IPS-15b (cell line): Measurements from ENCODE around the gene AIRE.

Experiments
- H3K27me3 ChIP-seq: one replicate; pipeline ENCODE4 v1.6.1; 2013; ENCODE audit warnings: low read length; ENCODE audit not compliant: control insufficient read depth, insufficient read depth
- H3K36me3 ChIP-seq: one replicate; pipeline ENCODE4 v1.6.1; 2013; ENCODE audit warnings: low read length; ENCODE audit not compliant: control insufficient read depth, insufficient read depth
- H3K4me1 ChIP-seq: one replicate; pipeline ENCODE4 v1.6.1; 2013; ENCODE audit warnings: mild to moderate bottlenecking, low read length; ENCODE audit not compliant: control insufficient read depth, insufficient read depth
- H3K4me3 ChIP-seq: one replicate; pipeline ENCODE4 v1.5.1; 2013; ENCODE audit warnings: low read depth, low read length
- H3K9ac ChIP-seq: one replicate; pipeline ENCODE4 v1.6.1; 2013; ENCODE audit warnings: low read depth, mild to moderate bottlenecking, low read length
- H3K9me3 ChIP-seq: one replicate; pipeline ENCODE4 v1.6.1; 2013; ENCODE audit warnings: mild to moderate bottlenecking, low read length; ENCODE audit not compliant: control insufficient read depth, insufficient read depth

AIRE gene

DNA sequence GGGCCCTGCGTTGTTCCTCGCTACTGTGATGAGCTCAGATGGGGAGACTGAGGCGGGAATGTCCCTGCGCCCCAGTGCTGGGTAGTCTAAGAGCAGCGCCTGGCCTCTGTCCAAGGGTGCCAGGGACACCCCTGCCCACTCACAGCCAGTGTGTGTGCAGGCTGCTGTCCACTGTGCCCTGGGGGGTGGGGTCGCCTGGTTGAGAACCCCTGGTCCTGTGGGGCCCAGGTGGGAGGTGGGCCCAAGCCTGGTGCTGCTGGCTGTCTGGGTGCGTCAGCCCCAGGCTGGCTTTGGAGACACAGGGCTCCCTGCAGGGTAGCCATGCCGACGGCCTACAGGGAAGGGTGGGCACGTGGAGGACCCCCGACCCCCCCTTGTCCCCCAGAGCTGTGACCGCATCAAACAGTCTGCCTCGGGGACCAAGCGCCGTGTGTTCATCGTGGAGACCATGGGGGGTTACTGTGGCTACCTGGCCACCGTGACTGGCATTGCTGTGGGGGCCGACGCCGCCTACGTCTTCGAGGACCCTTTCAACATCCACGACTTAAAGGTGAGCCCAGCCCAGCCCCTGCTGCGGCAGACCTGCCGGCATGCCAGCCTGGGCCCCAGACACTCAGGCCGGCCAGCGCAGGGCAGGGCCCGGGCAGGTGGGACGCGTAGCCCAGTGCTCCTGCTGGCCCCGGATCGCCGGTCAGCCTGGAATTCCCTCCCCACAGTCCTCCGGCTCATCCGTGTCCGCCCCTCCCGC is 38.6 kb downstream of the AIRE start:
- Histone ChIP-seq H3K4me3 (no peak overlapping the region), H3K9me3 (no peaks in the 10 kb centered on the region), H3K4me1 (no peaks in the 10 kb centered on the region), H3K9ac (no peak overlapping the region), H3K36me3 (peaks cover 54% of the 10 kb centered on the region), H3K27me3 (no peaks in the 10 kb centered on the region)

GRCh38 chr21:44324854-44325107 is 39.1 kb downstream of the AIRE start:
- Histone ChIP-seq H3K27me3 (no peaks in the 10 kb centered on the region), H3K9ac (no peak overlapping the region), H3K4me3 (no peak overlapping the region), H3K4me1 (no peaks in the 10 kb centered on the region), H3K36me3 (peaks cover 53% of the 10 kb centered on the region), H3K9me3 (no peaks in the 10 kb centered on the region)

DNA sequence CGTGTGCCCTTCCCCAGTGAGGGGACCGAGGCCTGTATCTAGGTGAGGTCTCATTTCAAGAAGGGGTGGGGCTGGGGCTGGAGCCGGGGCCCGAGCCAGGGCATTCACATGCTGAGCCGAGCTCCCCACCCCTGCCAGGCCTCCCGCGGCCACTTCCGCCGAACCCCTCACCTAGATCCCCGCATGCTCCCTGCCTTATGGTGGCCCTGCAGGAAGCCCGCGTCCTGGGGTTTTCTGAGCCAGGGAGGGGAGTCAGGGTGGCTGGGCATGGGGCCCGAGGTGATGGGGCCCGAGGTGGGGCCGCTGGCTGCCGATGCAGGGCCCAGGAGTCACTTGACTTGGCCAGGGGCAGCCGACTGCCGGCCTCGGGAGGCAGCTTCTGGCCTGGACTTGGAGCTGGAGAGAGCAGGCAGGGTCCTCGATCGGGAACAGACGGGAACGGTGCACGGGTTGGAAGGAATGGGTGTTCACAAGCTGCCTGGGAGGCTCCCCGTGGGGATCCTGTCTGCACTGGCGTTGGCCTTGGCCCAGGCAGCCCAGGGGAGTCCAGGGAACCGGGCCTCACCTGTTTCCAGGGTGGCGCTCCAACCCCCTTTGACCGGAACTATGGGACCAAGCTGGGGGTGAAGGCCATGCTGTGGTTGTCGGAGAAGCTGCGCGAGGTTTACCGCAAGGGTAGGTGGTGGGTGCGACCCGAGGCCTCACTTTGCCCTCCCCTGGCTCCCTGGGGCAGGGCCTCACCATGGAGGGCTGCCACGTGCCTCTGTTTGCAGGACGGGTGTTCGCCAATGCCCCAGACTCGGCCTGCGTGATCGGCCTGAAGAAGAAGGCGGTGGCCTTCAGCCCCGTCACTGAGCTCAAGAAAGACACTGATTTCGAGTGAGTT is 40.0 kb downstream of the AIRE start:
- Histone ChIP-seq H3K36me3 (peaks cover 48% of the 10 kb centered on the region), H3K9me3 (no peaks in the 10 kb centered on the region), H3K9ac (no peak overlapping the region), H3K27me3 (no peaks in the 10 kb centered on the region), H3K4me3 (no peak overlapping the region), H3K4me1 (no peaks in the 10 kb centered on the region)

DNA sequence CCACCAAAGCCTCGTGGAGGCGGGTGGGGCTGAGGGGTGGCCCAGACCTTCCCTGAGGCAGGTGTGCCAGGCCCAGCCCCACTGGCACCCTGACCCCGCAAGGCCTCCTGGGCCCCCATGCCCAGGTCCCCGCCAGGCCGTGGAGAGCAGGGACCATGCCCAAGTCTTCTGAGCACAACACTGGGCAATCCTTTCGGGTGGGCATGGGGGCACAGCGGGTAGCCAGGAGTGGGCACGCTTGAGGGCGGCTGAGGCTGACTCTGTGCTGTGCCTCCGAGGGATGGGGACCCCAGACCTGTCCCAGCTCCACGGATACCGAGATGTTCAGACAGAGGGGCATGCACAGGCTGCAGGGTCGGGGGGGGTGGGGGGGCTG is 40.6 kb downstream of the AIRE start:
- Histone ChIP-seq H3K36me3 (peaks cover 46% of the 10 kb centered on the region), H3K9ac (no peak overlapping the region), H3K4me3 (no peak overlapping the region), H3K4me1 (no peaks in the 10 kb centered on the region), H3K9me3 (no peaks in the 10 kb centered on the region), H3K27me3 (no peaks in the 10 kb centered on the region)

DNA sequence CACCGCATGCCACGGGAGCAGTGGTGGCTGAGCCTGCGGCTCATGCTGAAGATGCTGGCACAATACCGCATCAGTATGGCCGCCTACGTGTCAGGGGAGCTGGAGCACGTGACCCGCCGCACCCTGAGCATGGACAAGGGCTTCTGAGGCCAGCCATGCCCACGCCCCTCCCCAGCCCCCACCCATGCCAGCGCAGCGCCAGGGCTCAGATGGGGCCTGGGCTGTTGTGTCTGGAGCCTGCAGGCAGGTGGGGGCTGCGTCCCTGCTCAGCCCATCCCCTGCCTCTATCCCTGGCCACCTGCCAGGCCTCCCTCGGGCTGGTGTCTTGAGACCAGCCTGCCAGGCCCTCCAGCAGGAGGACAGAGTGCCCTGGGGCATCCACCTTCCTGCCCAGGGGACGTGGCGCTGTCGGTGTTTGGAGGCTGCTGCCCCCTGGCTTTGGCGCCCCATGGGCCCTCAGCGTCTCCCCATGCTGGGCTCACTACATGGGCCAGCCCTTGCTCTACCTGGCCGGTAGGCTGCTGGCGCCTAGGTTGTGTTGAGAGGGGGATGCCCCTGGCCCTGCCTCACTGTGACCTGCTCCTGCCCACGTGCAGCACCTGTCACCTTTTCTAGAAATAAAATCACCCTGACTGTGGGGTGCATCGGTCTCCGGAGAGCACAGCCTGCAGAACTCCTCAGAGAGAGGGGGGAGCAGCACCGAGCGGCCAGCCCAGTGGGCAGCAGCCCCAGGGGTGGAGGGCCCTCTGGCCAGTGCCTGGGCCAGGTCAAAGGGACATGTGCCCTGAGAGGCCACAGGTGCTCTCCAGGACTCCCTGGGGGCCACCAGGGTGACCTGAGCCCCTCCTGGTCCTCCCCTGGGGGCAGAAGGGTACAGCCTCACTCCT is 41.3 kb downstream of the AIRE start:
- Histone ChIP-seq H3K36me3 (peaks cover 46% of the 10 kb centered on the region), H3K9ac (no peak overlapping the region), H3K9me3 (no peaks in the 10 kb centered on the region)

GRCh38 chr21:44327603-44327974 is 41.9 kb downstream of the AIRE start:
- no peak overlapping the region for H3K4me3 ChIP-seq
- H3K27me3 ChIP-seq = no peaks in the 10 kb centered on the region
- H3K36me3 ChIP-seq = peaks cover 40% of the 10 kb centered on the region
- no peak overlapping the region for H3K9ac ChIP-seq
- H3K4me1 ChIP-seq = no peaks in the 10 kb centered on the region
- no peaks in the 10 kb centered on the region for H3K9me3 ChIP-seq

More for the DNA sequence above, 41.3 kb downstream of the AIRE start:
- Histone ChIP-seq H3K4me3 (no peak overlapping the region), H3K27me3 (no peaks in the 10 kb centered on the region), H3K4me1 (no peaks in the 10 kb centered on the region)

DNA sequence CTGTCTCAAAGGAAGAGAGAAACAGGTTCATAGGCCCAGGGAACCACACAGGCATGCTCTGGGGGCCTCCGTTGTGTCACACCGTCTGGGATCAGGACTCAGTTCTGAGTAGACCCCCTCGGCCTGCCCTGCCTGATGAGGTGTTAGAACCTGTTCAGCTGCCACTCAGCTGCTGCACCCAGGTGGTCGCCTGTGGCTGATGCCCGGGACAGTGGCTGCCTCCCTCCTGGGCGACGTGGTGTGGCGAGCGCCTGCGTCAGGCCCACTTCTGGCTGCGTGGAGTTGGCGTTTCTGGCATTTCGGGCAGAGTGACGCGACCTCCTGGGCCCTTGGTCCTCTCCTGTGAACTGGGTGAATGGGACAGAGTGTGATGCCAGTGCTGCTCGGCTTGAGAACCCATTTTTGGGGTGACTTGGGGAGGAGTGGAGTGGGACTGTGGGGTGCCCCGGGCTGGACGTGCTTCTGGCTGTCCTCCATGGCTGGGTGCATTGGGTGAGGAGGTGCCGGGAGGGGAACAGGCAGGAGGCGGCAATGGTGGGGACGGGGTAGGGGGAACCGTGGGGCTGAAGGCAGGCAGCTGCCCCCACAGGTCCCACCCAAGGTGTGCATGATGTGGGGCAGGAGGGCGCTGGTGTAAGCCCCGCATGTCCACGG is 42.7 kb downstream of the AIRE start:
- Histone ChIP-seq H3K9me3 (no peaks in the 10 kb centered on the region), H3K4me3 (no peak overlapping the region), H3K9ac (no peak overlapping the region), H3K4me1 (no peaks in the 10 kb centered on the region), H3K36me3 (peaks cover 35% of the 10 kb centered on the region), H3K27me3 (no peaks in the 10 kb centered on the region)

GRCh38 chr21:44329086-44329889 is 43.6 kb downstream of the AIRE start:
- no peaks in the 10 kb centered on the region for H3K9me3 ChIP-seq
- peaks cover 27% of the 10 kb centered on the region for H3K36me3 ChIP-seq
- no peak overlapping the region for H3K4me3 ChIP-seq
- H3K4me1 ChIP-seq = no peaks in the 10 kb centered on the region
- H3K27me3 ChIP-seq = no peaks in the 10 kb centered on the region
- no peak overlapping the region for H3K9ac ChIP-seq

DNA sequence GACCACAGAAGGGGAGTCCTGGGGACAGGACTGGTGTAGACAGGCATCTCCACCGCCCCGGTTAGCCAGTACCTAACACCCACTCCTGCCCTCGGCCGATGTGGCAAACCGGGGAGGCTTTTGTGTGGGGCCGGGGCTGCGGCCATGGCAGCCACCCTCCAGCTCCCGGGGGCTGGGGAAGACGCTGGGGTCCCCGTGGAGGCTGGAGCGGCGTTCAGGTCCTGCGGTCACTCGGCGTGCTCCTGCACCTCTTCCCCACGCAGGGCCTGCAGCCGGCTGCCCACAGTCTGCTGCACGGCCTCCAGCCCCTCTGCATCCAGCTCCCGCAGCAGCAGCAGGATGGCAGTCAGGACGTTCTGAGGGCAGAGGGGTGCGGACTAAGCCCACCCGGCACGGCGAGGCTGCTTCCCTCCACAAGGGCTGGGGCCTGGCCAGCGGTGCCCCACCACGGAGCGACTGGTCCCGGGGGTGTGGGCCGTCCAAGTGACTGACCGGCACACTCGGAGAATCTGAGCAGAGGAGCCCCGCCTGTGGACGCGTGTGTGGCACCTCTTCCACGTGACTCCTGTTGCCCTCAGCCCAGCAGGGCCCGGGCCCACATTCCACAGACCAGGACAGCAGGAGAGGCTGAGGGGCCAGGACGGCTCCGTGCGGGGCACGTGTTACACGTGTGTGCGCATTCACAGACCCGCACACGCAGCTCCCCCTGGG is 44.5 kb downstream of the AIRE start:
- Histone ChIP-seq H3K9ac (no peak overlapping the region), H3K4me1 (no peaks in the 10 kb centered on the region), H3K27me3 (no peaks in the 10 kb centered on the region), H3K9me3 (no peaks in the 10 kb centered on the region), H3K4me3 (no peak overlapping the region), H3K36me3 (peaks cover 19% of the 10 kb centered on the region)

GRCh38 chr21:44330698-44331097 is 45.0 kb downstream of the AIRE start:
- no peaks in the 10 kb centered on the region for H3K9me3 ChIP-seq
- no peaks in the 10 kb centered on the region for H3K4me1 ChIP-seq
- H3K27me3 ChIP-seq = no peaks in the 10 kb centered on the region
- H3K4me3 ChIP-seq = no peak overlapping the region
- H3K36me3 ChIP-seq = peaks cover 19% of the 10 kb centered on the region
- no peak overlapping the region for H3K9ac ChIP-seq
